Brain pericyte (primary cell): ENCODE measurements around the gene GFI1.
"Not testable (repeated sequence)": the region's sequence is repeated elsewhere in the genome, so short reads cannot be mapped to it uniquely, and the experiment has no call there.

ENCODE experiments used
- DNase-seq: peaks from one replicate; pipeline ENCODE4 v3.0.0-alpha.2; 2012; ENCODE audit warnings: low read depth, low spot score

The GFI1 gene

DNA sequence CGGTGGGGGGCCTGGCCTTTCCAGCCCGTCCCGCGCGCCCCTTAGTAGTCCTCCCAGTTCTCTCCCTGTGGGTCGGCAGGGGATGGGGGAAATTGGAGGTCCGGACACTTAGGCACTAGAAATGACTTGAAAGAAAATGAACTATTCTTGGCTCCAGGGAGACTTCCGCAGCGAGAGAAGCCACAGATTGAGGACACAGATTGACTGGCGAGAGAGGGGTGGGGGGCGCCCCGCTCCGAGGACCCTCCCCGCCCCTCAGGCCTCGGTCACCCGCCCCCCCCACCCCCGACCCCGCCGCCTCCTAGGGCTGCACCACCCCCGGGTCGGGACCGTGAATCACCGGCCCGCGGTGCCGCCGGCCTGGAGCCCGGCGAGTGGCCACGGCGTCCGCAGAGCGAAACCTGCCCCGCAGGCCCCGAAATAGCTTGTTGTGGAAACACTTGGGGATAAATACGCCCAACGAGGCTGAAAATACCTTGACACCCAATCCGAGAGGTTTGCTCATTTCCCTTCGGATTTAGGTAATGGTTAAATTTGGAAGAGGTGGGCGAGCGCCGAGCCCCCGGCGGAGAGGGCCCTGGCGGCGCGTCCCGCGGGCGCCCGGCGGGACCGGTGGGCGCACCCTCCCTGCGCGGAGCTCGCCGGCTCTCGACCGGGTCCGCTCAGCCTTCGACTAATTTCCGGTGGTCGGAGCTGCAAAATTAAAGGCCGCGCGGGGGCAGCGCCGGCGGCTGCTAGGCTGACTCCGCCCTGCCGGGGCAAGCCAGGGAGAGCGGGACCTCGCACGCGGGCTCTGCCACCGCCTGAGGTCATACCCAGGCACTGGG is at the start of gene GFI1:
Gene GFI1 (minus strand): TSS at position 675 of the 827 bp plus-strand sequence. CDS start 3,438 bp downstream, outside the sequence.
- no peak for DNase-seq

DNA sequence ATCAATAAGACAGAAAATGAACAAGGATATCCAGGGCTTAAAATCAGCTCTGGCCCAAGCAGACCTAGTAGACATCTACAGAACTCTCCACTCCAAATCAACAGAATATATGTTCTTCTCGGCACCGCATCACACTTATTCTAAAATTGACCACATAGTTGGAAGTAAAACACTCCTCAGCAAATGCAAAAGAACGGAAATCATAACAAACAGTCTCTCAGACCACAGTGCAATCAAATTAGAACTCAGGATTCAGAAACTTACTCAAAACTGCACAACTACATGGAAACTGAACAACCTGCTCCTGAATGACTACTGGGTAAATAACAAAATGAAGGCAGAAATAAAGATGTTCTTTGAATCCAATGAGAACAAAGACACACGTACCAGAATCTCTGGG is 45.6 kb upstream of the GFI1 start:
- not testable (repeated sequence) for DNase-seq

DNA sequence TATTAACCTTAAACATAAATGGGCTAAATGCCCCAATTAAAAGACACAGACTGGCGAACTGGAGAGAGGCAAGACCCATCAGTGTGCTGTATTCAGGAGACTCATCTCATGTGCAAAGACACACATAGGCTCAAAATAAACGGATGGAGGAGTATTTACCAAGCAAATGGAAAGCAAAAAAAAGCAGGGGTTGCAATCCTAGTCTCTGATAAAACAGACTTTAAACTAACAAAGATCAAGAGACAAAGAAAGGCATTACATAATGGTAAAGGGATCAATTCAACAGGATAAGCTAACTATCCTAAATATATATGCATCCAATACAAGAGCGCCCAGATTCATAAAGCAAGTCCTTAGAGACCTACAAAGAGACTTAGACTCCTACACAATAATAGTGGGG is 45.2 kb upstream of the GFI1 start:
- DNase-seq, result not testable (repeated sequence)

DNA sequence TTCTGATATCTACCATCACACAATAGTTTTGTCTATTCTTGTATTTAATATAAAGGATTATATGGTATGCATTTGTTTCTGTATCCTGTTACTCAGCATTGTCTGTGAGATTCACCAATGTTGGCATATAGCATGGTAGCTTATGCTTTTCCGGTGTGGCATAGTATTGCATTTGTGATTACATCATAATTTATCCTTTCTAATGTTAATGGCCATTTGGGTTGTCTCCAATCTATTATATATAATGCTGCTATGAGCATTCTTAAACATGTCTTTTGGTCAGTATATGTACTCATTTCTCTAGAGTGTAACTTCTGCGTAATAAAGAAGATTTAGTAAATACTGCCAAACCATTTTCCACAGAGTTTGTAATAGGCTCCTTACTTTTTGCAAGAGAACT is 40.9 kb upstream of the GFI1 start:
- no peak for DNase-seq

DNA sequence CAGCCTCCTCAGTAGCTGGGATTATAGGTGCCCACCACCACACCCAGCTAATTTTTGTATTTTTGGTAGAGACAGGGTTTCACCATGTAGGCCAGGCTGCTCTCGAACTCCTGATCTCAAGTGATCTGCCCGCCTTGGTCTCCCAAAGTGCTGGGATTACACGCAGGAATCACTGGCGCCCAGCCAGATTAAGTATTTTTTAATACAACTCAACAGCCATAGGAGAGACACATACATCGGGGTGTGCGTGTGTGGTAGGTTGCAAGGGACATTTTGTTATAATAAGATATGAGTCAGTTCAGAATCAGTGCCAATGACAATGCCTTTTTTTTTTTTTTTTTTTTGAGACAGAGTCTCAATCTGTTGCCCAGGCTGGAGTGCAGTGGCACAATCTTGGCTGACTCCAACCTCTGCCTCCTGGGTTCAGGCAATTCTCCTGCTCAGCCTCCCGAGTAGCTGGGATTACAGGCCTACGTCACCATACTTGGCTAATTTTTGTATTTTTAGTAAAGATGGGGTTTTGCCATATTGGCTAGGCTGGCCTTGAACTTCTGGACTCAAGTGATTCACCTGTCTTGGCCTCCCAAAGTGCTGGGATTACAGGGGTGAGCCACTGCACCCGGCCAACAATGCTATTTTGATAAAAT is 38.3 kb upstream of the GFI1 start:
- not testable (repeated sequence) for DNase-seq

DNA sequence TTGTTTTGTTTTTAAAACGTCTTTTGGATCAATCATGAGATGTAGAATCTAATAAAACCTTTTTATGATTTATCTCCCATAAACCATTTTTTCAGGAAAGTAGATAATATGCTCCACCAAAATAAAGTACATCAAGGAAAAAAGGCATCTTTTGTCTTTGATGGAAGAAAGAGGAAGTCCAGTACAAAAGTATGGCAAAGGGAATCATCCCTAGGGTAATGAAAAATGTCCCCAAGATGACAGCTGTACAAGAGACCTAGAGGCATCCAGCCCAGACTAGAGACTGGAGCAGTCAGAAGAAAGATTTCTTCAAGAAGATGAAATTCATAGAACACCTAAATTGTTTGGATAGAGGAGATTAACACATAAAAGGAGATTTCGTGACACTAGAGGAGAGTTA is 32.3 kb upstream of the GFI1 start:
- DNase-seq, result no peak

DNA sequence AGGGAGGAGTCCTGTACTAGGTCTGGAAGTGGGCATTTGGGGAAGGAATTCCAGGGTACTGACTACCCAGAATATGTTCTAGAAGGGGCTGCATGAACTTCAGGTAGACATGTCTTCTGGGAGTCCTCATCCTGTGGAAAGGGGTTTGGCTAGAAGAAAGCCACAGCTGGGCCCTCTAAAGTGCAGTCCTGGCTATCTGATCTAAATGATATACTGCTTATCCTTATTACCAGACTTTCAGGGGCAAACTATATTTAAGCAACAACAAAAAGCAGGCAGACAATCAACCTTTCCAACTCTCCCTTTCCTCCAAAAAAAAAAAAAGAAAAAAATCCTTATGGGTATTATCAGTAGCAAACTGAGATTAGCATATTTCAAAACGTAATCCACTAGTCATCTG is 29.8 kb upstream of the GFI1 start:
- DNase-seq, result no peak

DNA sequence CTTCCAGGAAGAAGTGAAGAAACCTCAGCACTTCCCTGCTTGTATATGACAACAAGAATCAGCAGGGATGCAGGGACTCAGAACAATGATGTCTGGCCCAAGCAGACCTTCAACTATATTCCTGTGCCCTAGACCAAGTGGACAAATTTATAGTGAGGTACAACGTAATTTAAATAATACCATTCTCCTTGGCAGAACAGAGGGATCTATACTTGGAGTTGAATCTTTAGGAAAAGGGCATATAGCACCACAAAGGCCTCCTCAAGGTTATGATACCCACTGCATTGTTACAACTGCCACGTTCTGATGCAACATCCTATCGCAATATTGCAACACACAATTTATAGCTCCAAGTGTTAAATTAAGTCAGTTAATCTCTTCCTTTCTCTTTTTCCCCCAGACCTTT is 29.1 kb upstream of the GFI1 start:
- no peak for DNase-seq

DNA sequence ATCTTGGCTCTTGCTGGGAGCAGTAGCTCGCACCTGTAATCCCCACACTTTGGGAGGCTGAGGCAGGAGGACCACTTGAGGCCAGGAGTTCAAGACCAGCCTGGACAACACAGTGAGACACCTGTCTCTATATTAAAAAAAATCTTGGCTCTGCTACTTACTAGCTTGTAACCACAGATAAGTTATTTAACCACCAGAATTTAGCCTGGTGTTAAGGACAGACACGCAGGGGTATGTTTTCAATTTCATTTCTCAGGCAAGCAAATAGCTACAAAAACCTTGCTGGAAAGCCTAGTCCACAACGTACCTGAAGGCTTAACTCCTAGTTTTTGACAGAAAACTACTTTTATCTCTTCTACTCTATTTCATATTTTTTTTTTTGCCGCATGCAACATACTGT is 24.8 kb upstream of the GFI1 start:
- DNase-seq, result no peak

DNA sequence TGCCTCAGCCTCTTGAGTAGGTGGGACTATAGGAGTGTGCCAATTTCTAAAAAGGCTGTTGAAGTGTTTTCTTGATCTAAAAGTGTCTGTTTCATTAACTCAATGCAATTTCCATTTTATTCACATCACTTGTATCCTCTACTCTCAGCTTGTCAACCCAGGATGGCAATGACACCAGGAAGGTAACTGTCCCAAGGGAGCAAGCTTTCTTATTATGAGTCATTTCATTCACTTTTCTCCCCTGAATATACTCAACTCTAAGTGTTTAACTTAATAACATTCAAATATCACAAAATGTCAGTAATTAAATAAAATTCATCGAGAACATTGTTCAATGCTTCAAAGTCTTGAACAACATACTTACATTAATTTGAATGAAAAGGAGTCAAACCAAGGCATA is 22.9 kb upstream of the GFI1 start:
- no peak for DNase-seq

DNA sequence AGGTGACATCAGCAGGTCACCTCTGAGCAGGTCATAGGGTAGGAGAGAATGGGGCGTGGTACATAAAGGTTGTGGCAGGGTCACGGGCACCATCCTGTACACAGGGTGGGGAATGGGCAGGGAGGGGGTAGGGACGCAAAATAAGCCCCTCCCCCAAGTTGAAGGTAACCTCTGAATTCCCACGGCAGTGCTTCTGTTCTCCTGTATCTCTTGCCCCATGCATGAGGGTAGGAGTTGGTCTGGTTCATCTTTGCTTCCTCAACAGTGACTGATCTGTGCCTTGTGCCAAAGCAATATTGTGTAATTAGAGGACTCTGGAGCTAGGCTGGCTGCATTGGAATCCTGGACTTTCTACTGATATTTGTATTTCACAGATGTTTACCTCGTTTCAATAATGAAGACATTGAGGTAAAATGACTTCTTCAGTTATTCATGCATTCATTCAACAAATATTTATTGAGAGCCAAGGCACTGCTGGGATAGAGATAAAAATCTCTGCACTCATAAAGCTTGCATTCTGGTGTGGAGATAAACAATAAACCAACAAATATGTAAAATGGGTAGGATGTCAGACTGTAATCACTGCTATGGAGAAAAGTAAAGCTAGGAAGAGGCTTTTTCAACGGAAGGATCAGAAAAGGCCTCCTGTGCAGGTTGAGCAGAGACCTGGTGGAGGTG is 18.4 kb upstream of the GFI1 start:
- no peak for DNase-seq

DNA sequence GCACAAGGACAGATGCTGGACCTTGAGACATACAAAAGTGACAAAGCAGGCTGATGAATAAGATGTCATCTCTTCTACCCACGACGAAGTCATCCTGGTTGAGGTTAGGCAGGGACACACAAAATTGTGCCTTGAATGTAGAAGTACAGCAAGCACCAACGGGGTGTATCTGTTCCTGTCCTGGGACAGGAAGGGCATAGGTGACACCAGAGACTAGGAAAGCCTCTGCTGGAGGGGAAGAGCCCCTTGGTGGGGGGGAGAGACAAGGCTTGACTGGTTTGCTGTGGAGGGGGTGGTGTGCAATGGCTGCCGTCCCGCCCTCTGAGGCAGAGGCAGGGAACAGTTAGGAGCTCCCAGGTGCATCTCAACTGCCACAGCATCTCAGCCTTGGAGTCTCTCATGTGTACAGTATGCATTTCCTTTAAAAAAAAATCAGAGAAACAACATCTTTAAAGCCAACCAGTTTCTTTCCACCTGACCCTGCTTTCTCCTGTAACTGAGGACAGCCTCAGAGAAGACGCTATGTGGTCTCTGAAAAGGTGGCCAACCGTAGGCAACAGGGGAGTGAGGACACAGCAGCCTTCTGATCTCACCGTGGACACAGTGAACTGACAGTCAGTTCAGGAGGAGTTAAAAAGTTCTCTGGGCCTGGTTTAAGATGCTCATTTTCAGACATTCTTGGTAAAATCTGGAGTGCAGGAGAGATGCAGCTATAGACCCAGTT is 17.7 kb upstream of the GFI1 start:
- no peak for DNase-seq

DNA sequence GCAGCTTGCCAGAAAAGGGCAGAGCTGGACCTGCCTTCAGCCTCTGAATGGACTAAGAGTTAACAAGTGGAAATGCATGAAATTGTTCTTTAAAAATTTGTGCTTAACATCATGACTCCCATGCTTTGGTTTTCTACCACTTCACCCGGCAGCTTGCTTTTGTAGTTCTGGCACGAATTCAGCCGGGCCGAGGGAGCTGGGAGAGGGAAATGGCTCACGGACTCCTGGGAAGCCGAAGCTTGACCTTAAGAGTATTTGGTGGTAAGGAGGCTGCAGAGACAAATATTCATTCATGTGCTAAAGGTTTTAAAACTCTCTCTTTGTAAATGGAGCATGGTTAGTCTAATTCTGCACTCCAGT is 17.2 kb upstream of the GFI1 start:
- no peak for DNase-seq

DNA sequence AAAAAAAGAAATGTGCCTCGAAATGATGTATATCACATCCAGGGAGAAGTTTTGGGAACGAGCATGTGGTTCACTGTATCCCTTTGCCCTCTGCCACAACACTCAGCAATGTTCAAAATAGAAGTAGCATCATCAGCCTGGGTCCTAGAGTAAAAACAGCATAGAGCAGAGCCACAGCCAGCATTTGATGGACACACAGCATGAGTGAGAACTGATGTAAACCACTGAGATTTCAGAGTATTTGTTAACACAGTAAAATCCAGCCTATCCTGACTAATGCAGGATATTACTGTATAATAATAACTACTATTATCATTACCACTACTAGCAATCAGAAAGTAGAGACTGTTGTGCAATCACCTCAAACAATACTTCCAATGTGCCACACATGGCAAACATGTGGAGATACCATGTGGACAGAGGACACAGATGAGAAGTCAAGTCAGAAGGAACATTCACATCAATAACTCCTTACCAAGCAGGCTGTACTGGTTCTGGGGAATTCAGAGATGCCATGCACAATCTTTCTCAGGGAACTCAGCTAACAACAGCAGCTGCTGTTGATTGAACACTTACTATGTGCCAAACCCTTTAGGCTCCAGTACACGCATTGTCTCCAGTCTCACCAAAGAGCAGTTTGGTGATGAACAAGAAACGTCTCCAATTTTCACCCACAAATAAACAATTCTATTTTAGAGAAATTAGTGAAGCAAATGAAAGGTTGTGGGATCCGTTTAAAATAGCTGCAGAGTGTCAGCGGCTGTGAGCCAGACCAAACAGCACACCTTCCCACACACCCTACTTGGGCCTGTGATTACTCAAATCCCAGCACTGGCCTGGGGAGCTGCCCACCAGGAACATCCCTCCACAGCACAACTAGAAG is 16.6 kb upstream of the GFI1 start:
- no peak for DNase-seq

DNA sequence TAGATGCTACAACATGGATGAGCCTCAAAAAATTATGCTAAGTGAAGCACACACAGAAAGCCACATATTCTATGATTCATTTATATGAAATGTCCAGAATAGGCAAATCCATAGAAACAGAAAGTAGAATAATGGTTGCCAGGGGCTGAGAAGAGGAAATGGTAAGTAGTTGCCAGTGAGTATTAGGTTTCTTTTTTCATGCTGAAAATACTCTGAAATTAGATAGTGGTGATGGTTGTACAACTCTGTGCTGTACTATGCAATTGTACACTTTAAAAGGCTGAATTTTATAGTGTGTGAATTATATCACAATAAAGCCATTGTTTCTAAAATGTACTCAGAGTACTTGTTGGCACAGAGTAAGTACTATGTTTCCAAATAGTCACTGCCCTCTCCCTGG is 15.5 kb upstream of the GFI1 start:
- DNase-seq, result no peak

DNA sequence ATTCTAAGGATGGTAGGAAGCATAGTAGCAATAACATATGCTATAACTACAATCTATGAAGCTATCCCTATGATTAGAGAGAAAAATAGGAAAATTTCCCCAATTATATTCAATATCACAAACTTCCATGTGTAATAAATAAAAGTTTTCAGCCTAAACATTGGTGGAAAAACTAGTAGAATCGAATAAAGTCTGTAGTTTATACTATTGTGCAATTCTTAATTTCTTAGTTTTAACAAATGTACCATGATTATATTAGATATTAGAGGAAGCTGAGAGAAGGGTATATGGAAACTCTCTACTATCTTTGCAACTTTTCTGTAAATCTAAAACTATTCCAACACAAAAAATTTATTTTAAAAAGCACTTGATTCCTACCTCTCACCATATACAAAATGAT is 13.8 kb upstream of the GFI1 start:
- no peak for DNase-seq

DNA sequence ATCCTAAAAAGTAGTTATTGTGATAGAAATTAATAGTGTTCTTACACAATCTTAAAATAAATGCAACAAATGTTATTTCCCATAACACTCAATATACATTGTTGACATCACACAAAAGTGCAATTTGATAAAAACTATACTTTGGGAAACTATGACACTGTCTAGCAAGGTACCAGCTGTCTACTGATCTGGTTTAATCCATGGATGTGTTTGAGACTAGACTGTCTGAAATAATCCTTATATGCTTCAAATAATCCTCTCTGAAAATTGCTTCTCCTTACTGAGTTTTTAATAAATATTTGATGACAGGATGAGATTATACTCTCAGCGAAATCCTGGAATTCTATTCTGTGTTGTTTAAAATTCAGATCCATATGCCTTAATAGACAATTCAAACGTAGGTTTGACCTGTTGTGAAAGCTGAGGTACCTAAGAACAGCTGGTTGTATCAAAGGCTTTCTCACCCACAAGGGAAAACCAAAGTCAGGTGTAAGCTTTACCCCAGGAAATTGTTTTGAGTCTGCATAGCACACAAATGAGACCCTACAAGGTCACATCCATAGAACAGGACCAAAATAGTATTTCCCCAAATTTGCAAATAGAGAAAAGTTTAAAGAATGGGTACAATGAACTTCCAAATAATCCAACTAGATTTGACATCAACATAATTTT is 8.8 kb upstream of the GFI1 start:
- no peak for DNase-seq

DNA sequence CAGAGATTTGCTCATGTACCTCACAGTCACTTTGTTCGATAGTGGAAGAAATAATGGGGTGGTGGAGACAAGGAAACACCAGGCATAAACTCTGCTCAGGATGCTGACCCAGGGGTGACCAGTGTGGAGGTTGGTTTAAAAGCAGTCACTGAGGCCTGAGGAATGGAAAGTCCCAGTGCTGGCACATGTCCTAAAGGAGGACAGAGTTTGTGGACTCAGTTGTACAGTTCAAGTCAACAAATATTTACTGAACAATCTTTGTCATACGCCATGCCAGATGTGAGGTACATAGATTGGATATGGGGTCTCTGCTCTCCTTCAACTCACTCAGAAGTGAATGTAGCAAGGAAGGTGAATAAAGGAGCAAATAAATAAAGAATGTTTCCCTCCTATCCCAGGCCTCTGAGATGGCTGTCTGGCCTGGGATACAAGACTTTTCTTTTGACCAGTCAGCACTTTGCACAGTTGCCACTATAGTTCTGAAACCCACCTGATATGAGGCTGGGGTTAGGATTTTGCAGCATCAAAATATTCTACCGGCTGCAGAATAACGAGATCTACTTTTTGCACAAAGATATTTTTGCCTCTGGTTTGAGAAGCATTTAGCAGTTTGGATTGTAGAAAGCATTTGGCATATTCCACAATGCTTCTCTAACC is 7.9 kb upstream of the GFI1 start:
- no peak for DNase-seq

DNA sequence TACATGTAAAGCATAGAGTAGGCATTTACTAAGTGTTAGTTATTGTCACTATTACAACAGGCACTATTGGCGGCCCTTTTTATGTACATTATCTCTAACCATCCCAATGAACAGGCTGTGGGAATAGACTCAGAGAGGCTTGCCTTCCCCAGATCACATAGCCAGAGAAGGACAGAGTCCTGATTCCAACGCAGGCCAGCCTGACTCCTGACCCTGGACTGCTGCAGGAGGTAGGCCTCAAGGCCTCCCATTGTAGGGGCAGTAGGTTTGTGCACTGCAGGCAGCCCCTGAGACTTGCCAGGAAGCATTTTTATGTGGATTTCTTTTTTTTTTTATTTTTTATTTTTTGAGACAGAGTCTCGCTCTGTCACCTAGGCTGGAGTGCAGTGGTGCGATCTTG is 6.4 kb upstream of the GFI1 start:
- DNase-seq, result no peak

DNA sequence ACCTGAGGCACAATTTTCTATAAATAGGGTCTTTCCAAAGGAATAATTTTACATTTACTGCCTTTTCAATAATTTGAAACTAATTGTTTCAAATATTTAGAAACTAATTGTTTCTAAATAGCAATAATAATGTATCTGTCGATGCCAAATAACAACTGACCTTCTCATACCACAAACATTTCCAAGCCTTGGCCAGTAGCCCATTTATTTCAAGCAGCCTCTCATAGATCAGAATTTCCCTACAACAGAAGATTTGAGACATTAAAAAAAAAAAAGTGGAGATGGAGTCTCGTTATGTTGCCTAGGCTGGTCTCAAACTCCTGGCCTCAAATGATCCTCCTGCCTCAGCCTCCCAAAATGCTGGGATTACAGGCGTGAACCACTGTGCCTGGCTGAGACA is 2.1 kb upstream of the GFI1 start:
- no peak for DNase-seq
